ENCODE data around the gene SEMA4A.
A peak's percentile ranks its signal among the peaks of the same experiment; 100 is the strongest.

Gene SEMA4A

DNA sequence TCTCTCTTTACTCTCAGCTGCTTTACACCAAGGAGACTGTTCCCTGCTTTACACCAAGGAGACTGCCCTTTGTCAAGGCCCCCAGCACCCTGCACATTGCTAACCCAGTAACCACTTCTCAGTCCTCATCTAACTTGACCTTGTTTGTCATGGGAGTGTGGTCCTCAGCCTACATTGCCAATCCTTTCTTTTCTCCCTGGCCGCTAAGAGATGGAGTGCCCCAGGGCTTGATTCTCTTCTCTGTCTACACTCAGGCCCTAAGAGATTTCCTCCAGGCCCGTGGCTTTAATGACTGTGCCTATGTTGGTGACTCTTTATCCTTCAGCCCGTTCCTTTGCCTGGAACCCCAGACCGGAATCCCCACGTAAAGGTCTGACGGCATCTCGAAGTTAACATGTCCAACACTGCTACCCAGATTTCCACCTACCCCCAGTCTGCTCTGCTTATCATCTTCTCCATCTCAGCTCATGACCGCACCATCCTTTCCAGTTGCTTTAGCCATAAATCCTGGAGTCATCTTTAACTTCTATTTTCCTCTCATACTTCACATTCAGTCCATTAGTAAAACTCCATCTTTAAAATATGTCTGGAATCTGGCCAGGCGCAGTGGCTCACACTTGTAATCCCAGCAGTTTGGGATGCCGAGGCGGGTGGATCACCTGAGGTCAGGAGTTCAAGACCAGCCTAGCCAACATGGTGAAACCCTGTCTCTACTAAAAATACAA, 9.5 kb upstream of the SEMA4A start:
- no peaks in the 10 kb centered on the region for H3K9me3 ChIP-seq (ENCODE audit: control insufficient read depth, low read length)
- peaks cover 19% of the 10 kb centered on the region for H3K4me1 ChIP-seq (ENCODE audit: control insufficient read depth, insufficient read depth, low read length, poor library complexity, severe bottlenecking)
- WGBS, 2 experiments (ENCODE audit: insufficient coverage in 2 of 2) = 88 to 96% methylated on average over 10 to 11 of the region's 11 CpGs
- H3K27ac ChIP-seq (ENCODE audit: low read depth, low read length, severe bottlenecking) = peak overlapping the region; percentile 41
- peaks cover 20% of the 10 kb centered on the region for H3K36me3 ChIP-seq (ENCODE audit: control insufficient read depth, insufficient read depth, low read length)
- H3K4me3 ChIP-seq (ENCODE audit: extremely low read depth, insufficient read depth, low read length, poor library complexity, severe bottlenecking) = no peak overlapping the region

GRCh38 chr1:156144742-156145141, 8.6 kb upstream of the SEMA4A start:
- H3K4me1 ChIP-seq (ENCODE audit: control insufficient read depth, insufficient read depth, low read length, poor library complexity, severe bottlenecking) = peaks cover 19% of the 10 kb centered on the region
- no peak overlapping the region for H3K27ac ChIP-seq (ENCODE audit: low read depth, low read length, severe bottlenecking)
- H3K4me3 ChIP-seq (ENCODE audit: extremely low read depth, insufficient read depth, low read length, poor library complexity, severe bottlenecking) = no peak overlapping the region
- 84 to 86% methylated on average over 5 of the region's 5 CpGs for WGBS, 2 experiments (ENCODE audit: insufficient coverage in 2 of 2)
- H3K9me3 ChIP-seq (ENCODE audit: control insufficient read depth, low read length) = no peaks in the 10 kb centered on the region
- H3K36me3 ChIP-seq (ENCODE audit: control insufficient read depth, insufficient read depth, low read length) = peaks cover 14% of the 10 kb centered on the region

DNA sequence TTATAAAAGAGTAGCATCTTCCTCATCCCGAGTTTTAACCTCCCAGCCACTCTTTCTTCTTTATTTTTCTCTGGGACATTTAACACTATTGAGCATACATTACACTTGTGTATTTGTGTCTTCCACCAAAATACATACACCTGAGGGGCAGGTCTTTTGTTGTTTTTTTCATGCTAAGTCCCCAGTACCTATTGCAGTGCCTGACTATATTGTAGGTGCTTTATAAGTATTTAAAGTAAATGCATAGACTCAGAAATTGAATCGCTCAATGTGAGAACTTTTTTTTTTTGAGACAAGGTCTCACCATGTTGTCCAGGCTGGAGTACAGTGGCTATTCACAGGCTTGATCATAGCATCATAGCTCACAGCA, 7.8 kb upstream of the SEMA4A start:
- no peak overlapping the region for H3K27ac ChIP-seq (ENCODE audit: low read depth, low read length, severe bottlenecking)
- H3K4me3 ChIP-seq (ENCODE audit: extremely low read depth, insufficient read depth, low read length, poor library complexity, severe bottlenecking) = no peak overlapping the region
- H3K9me3 ChIP-seq (ENCODE audit: control insufficient read depth, low read length) = no peaks in the 10 kb centered on the region
- H3K4me1 ChIP-seq (ENCODE audit: control insufficient read depth, insufficient read depth, low read length, poor library complexity, severe bottlenecking) = peaks cover 23% of the 10 kb centered on the region
- WGBS, 2 experiments (ENCODE audit: insufficient coverage in 2 of 2) = 100% methylated on average over 1 to 2 of the region's 2 CpGs
- H3K36me3 ChIP-seq (ENCODE audit: control insufficient read depth, insufficient read depth, low read length) = peaks cover 5% of the 10 kb centered on the region

- Histone ChIP-seq H3K9me3 (ENCODE audit: control insufficient read depth, low read length) (no peaks in the 10 kb centered on the region), H3K4me3 (ENCODE audit: extremely low read depth, insufficient read depth, low read length, poor library complexity, severe bottlenecking) (no peak overlapping the region), H3K27ac (ENCODE audit: low read depth, low read length, severe bottlenecking) (no peak overlapping the region), H3K4me1 (ENCODE audit: control insufficient read depth, insufficient read depth, low read length, poor library complexity, severe bottlenecking) (peaks cover 23% of the 10 kb centered on the region), H3K36me3 (ENCODE audit: control insufficient read depth, insufficient read depth, low read length) (no peaks in the 10 kb centered on the region)
- WGBS, 2 experiments (ENCODE audit: insufficient coverage in 2 of 2) = 41 to 47% methylated on average over 8 to 11 of the region's 13 CpGs
Measured at GRCh38 chr1:156146020-156146768, 7.2 kb upstream of the SEMA4A start.

DNA sequence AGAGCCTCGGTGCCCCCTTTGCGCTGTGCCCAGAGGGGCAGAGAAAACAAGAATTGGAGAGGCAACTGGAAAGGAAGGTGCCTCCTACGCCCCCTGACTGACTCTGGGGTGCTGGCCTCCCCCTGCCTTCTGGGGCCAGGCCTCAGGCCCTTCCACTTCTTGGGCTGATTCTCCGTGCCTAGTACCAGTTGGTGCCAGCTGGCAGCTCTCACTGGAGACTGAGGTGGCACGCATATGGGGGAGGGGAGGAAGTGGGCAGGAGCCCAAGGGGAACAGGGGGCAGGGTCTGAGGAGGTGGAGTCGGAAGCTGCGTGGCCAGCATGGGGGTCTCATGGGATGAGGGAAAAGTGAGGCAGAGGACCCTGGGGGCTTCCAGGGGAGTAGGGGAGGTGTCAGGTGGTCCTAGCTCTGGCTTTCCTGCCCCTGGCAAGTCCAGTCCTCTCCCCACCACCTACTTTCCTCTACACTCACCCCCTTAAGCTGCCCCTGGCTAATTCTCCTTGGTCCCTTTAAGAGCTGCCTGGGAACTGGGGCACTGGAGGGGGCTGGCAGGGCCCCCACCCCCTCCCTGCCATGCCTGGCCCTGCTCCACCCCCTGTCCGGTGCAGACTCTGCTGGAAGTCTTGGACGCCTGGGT, 6.5 kb upstream of the SEMA4A start:
- H3K4me3 ChIP-seq (ENCODE audit: extremely low read depth, insufficient read depth, low read length, poor library complexity, severe bottlenecking) = no peak overlapping the region
- H3K9me3 ChIP-seq (ENCODE audit: control insufficient read depth, low read length) = no peaks in the 10 kb centered on the region
- H3K4me1 ChIP-seq (ENCODE audit: control insufficient read depth, insufficient read depth, low read length, poor library complexity, severe bottlenecking) = peaks cover 23% of the 10 kb centered on the region
- no peak overlapping the region for H3K27ac ChIP-seq (ENCODE audit: low read depth, low read length, severe bottlenecking)
- WGBS, 2 experiments (ENCODE audit: insufficient coverage in 2 of 2) = 52 to 75% methylated on average over 5 to 6 of the region's 9 CpGs
- no peaks in the 10 kb centered on the region for H3K36me3 ChIP-seq (ENCODE audit: control insufficient read depth, insufficient read depth, low read length)

GRCh38 chr1:156148216-156148615, 5.2 kb upstream of the SEMA4A start:
- no peaks in the 10 kb centered on the region for H3K9me3 ChIP-seq (ENCODE audit: control insufficient read depth, low read length)
- H3K27ac ChIP-seq (ENCODE audit: low read depth, low read length, severe bottlenecking) = no peak overlapping the region
- H3K4me1 ChIP-seq (ENCODE audit: control insufficient read depth, insufficient read depth, low read length, poor library complexity, severe bottlenecking) = peaks cover 31% of the 10 kb centered on the region
- no peaks in the 10 kb centered on the region for H3K36me3 ChIP-seq (ENCODE audit: control insufficient read depth, insufficient read depth, low read length)
- 83 to 86% methylated on average over 4 of the region's 6 CpGs for WGBS, 2 experiments (ENCODE audit: insufficient coverage in 2 of 2)
- H3K4me3 ChIP-seq (ENCODE audit: extremely low read depth, insufficient read depth, low read length, poor library complexity, severe bottlenecking) = no peak overlapping the region

GRCh38 chr1:156149374-156150332, 3.7 kb upstream of the SEMA4A start:
- H3K4me3 ChIP-seq (ENCODE audit: extremely low read depth, insufficient read depth, low read length, poor library complexity, severe bottlenecking) = no peak overlapping the region

DNA sequence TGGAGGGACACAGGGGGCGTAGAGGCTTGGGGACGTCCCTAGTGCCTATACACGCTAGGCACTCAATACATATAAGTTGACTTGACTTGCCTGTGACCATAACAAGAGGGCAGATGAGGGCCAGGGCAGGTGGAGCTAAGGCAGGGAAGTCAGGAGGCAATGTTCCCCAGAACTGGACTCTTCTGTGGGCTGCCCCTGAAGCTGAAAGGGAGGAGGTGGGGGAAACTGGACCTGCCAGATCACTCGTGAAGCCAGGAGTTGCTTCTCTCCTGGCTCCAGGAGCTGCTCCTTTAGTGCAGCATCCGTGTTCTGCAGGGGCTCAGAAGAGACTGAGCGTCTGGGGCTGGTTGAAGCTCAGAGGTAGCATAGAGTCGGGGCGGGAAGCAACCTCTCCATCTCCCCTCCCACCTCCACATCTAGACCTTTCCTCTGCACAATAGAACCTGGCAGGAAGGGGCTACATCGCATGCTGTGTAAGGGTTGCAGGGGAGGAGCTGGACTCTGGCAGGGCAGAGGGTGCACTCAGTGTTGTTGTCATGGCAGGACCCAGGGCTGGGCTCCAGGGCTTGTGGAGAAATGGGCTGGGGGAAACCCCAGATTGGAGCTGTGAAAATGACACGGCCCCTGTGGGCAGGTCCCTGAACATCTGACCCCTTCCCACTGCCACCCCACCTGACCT, 2.9 kb upstream of the SEMA4A start:
- Histone ChIP-seq H3K4me3 (ENCODE audit: extremely low read depth, insufficient read depth, low read length, poor library complexity, severe bottlenecking) (no peak overlapping the region), H3K9me3 (ENCODE audit: control insufficient read depth, low read length) (no peaks in the 10 kb centered on the region), H3K27ac (ENCODE audit: low read depth, low read length, severe bottlenecking) (no peak overlapping the region), H3K36me3 (ENCODE audit: control insufficient read depth, insufficient read depth, low read length) (no peaks in the 10 kb centered on the region), H3K4me1 (ENCODE audit: control insufficient read depth, insufficient read depth, low read length, poor library complexity, severe bottlenecking) (peaks cover 29% of the 10 kb centered on the region)
- WGBS, 2 experiments (ENCODE audit: insufficient coverage in 2 of 2) = 29 to 40% methylated on average over 1 to 3 of the region's 10 CpGs

More at GRCh38 chr1:156149374-156150332, 3.7 kb upstream of the SEMA4A start:
- 25 to 48% methylated on average over 8 to 14 of the region's 20 CpGs for WGBS, 2 experiments (ENCODE audit: insufficient coverage in 2 of 2)
- Histone ChIP-seq H3K27ac (ENCODE audit: low read depth, low read length, severe bottlenecking) (no peak overlapping the region), H3K36me3 (ENCODE audit: control insufficient read depth, insufficient read depth, low read length) (no peaks in the 10 kb centered on the region), H3K9me3 (ENCODE audit: control insufficient read depth, low read length) (no peaks in the 10 kb centered on the region), H3K4me1 (ENCODE audit: control insufficient read depth, insufficient read depth, low read length, poor library complexity, severe bottlenecking) (peaks cover 27% of the 10 kb centered on the region)

GRCh38 chr1:156151093-156151688, 2.2 kb upstream of the SEMA4A start:
- Histone ChIP-seq H3K4me1 (ENCODE audit: control insufficient read depth, insufficient read depth, low read length, poor library complexity, severe bottlenecking) (peaks cover 34% of the 10 kb centered on the region), H3K36me3 (ENCODE audit: control insufficient read depth, insufficient read depth, low read length) (no peaks in the 10 kb centered on the region), H3K27ac (ENCODE audit: low read depth, low read length, severe bottlenecking) (no peak overlapping the region), H3K4me3 (ENCODE audit: extremely low read depth, insufficient read depth, low read length, poor library complexity, severe bottlenecking) (no peak overlapping the region), H3K9me3 (ENCODE audit: control insufficient read depth, low read length) (no peaks in the 10 kb centered on the region)
- WGBS, 2 experiments (ENCODE audit: insufficient coverage in 2 of 2) = 75 to 81% methylated on average over 3 to 6 of the region's 6 CpGs

Data from mesodermal cell (in vitro differentiated cells).